ENCODE results near the gene MSX2. TPM values are rescaled to one million over a fixed set of nuclear protein-coding genes. Genes with fewer than 3 reads are reported as not detected.

The MSX2 gene
- total RNA-seq, 2 experiments from 2014 or later, result not detected

DNA sequence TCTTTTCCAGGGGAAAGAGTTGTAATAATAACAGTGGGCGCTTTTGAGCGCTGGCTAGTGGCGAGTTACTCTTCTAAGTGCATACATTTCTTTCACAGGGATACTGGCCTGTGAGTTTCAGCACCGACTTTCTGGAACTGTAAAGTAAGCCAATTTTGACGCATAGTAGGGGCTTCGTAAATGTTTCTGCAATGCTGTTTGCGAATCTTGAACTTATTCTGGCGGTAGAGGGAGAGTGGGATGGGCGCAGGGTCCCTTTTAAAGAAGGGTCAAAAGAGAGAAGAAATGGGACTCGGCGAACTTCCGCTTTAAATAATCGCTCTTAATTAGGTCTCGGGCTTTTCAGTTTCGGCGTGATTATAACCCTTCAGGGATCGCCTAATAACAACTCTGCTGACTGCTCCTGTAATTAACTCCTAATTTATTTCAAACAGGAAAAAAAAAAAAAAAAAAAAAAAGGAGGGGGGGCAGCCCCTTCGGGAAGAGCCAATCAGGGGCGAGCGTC lies 351 bp upstream of the MSX2 start:
- TF ChIP-seq, protein P1, sequence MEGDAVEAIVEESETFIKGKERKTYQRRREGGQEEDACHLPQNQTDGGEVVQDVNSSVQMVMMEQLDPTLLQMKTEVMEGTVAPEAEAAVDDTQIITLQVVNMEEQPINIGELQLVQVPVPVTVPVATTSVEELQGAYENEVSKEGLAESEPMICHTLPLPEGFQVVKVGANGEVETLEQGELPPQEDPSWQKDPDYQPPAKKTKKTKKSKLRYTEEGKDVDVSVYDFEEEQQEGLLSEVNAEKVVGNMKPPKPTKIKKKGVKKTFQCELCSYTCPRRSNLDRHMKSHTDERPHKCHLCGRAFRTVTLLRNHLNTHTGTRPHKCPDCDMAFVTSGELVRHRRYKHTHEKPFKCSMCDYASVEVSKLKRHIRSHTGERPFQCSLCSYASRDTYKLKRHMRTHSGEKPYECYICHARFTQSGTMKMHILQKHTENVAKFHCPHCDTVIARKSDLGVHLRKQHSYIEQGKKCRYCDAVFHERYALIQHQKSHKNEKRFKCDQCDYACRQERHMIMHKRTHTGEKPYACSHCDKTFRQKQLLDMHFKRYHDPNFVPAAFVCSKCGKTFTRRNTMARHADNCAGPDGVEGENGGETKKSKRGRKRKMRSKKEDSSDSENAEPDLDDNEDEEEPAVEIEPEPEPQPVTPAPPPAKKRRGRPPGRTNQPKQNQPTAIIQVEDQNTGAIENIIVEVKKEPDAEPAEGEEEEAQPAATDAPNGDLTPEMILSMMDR (conservative IDR thresholded peaks at IDR 0.05; ENCODE audit: low read length), result no peak
- TF ChIP-seq EZH2phosphoT487 (IDR thresholded peaks at IDR 0.05; ENCODE audit: borderline replicate concordance, low read depth, low read length), result no peak
- Histone ChIP-seq H3K4me2 (ENCODE audit: low read length) (no peak overlapping the region), H3K4me1 (ENCODE audit: insufficient read depth, low read length, poor library complexity, severe bottlenecking) (no peaks in the 10 kb centered on the region), H2AFZ (ENCODE audit: low read length) (no peak overlapping the region), H3K79me2 (ENCODE audit: insufficient read depth, low read depth, low read length) (no peaks in the 10 kb centered on the region), H4K20me1 (ENCODE audit: insufficient read depth, low read length) (no peaks in the 10 kb centered on the region), H3K27ac (ENCODE audit: low read depth, low read length, poor library complexity, severe bottlenecking) (no peak overlapping the region), H3K36me3 (ENCODE audit: insufficient read depth, low read length) (no peaks in the 10 kb centered on the region), H3K9me3 (ENCODE audit: low read length) (no peaks in the 10 kb centered on the region), H3K9me2 (ENCODE audit: insufficient read depth, low read length) (no peaks in the 10 kb centered on the region), H3K4me3 (ENCODE audit: low read depth, low read length, poor library complexity, severe bottlenecking) (no peak overlapping the region)
- POLR2A ChIA-PET, result no interaction called here
- BruUV-seq (replicated peaks), result no TSS peak
- intact Hi-C loops (cut with micrococcal nuclease; ENCODE audit: unreplicated experiment), result no loop called here
- CTCF ChIA-PET (ENCODE audit: unreplicated experiment), result no interaction called here
- no peak for DNase-seq (ENCODE audit: low spot score)

DNA sequence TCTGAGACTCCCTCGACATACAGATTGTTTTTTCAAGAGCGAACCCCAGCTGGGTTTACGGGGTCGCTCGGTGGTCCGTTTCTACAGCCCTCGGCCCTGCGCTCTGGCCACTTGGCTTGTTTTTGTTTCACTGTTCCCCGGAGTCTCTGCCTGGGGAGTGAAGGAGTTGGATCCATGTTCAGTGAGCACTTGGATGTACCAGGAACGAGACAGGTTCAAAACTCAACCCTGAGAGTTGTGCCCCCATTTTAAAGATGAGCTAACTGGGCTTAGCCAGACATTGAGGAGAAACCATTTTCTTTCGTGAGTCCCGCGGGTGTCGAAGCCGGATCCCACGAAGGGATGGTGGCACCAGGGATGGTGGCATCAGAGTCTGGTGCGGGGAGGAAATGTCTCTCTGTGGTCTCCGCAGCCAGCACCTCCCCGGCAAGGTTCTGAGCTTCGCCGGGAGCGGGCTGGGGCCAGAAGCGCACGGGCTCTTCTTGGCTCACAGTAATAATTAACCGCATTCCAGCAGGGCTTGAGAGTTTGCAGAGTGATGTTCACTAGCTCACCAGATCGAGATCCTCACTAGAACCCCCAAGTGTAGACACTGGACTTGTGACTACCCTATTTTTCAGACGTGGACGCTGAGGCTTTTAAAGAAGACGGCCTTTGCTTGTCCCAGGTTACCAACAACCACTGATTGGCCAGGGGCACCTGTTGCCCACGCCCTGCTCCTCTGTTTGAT lies 1.0 kb downstream of the MSX2 start:
- DNase-seq (ENCODE audit: low spot score), result no peak
- Histone ChIP-seq H3K9me2 (ENCODE audit: insufficient read depth, low read length) (no peaks in the 10 kb centered on the region), H3K4me2 (ENCODE audit: low read length) (no peak overlapping the region), H3K79me2 (ENCODE audit: insufficient read depth, low read depth, low read length) (no peaks in the 10 kb centered on the region), H3K4me3 (ENCODE audit: low read depth, low read length, poor library complexity, severe bottlenecking) (no peak overlapping the region), H3K4me1 (ENCODE audit: insufficient read depth, low read length, poor library complexity, severe bottlenecking) (no peaks in the 10 kb centered on the region), H4K20me1 (ENCODE audit: insufficient read depth, low read length) (no peaks in the 10 kb centered on the region), H2AFZ (ENCODE audit: low read length) (no peak overlapping the region), H3K36me3 (ENCODE audit: insufficient read depth, low read length) (no peaks in the 10 kb centered on the region), H3K27ac (ENCODE audit: low read depth, low read length, poor library complexity, severe bottlenecking) (no peak overlapping the region), H3K9me3 (ENCODE audit: low read length) (no peaks in the 10 kb centered on the region)
- POLR2A ChIA-PET, result interaction anchor here (0.8 kb wide), 1 partner anchor 25 kb away, joined by 3 read pairs; no protein-coding TSS in a partner anchor
- TF ChIP-seq EZH2phosphoT487 (IDR thresholded peaks at IDR 0.05; ENCODE audit: borderline replicate concordance, low read depth, low read length), result no peak
- TF ChIP-seq, protein P1 (conservative IDR thresholded peaks at IDR 0.05; ENCODE audit: low read length), result no peak
- CTCF ChIA-PET (ENCODE audit: unreplicated experiment), result no interaction called here
- no TSS peak for BruUV-seq (replicated peaks)
- intact Hi-C loops (cut with micrococcal nuclease; ENCODE audit: unreplicated experiment), result no loop called here

- ChIA-PET CTCF (ENCODE audit: unreplicated experiment) (no interaction called here), POLR2A (interaction anchor here (0.8 kb wide), 1 partner anchor 24 kb away, joined by 3 read pairs; no protein-coding TSS in a partner anchor)
- intact Hi-C loops (cut with micrococcal nuclease; ENCODE audit: unreplicated experiment), result no loop called here
- H3K9me2 ChIP-seq (ENCODE audit: insufficient read depth, low read length), result no peaks in the 10 kb centered on the region
- H3K4me1 ChIP-seq (ENCODE audit: insufficient read depth, low read length, poor library complexity, severe bottlenecking), result no peaks in the 10 kb centered on the region
- TF ChIP-seq, protein P1 (conservative IDR thresholded peaks at IDR 0.05; ENCODE audit: low read length), result no peak
- TF ChIP-seq EZH2phosphoT487 (IDR thresholded peaks at IDR 0.05; ENCODE audit: borderline replicate concordance, low read depth, low read length), result no peak
- no peaks in the 10 kb centered on the region for H4K20me1 ChIP-seq (ENCODE audit: insufficient read depth, low read length)
- no peaks in the 10 kb centered on the region for H3K36me3 ChIP-seq (ENCODE audit: insufficient read depth, low read length)
- no peak overlapping the region for H3K4me3 ChIP-seq (ENCODE audit: low read depth, low read length, poor library complexity, severe bottlenecking)
- no peaks in the 10 kb centered on the region for H3K9me3 ChIP-seq (ENCODE audit: low read length)
- no peak overlapping the region for H2AFZ ChIP-seq (ENCODE audit: low read length)
- no TSS peak for BruUV-seq (replicated peaks)
- H3K79me2 ChIP-seq (ENCODE audit: insufficient read depth, low read depth, low read length), result no peaks in the 10 kb centered on the region
- no peak for DNase-seq (ENCODE audit: low spot score)
- H3K4me2 ChIP-seq (ENCODE audit: low read length), result no peak overlapping the region
- no peak overlapping the region for H3K27ac ChIP-seq (ENCODE audit: low read depth, low read length, poor library complexity, severe bottlenecking)
These were observed 1.7 kb downstream of the MSX2 start for GRCh38 chr5:174725991-174726601.

Data from OCI-LY7 (cell line).